Stimulated activated CD8-positive, alpha-beta memory T cell treated with anti-CD3 and anti-CD28 coated beads, Interleukin-7, amount 100 ng/mL, for 48 hours (primary cell): ENCODE results near the gene DNMT3B.
"Not testable (repeated sequence)": the region's sequence is repeated elsewhere in the genome, so short reads cannot be mapped to it uniquely, and the experiment has no call there.

Source experiments
- DNase-seq, 2 donors: peaks; one replicate each; pipeline ENCODE4 v3.0.0-alpha.2; 2020; ENCODE audit warnings: low read depth in 1 of 2; ENCODE audit errors: extremely low read depth in 1 of 2

The DNMT3B gene

GRCh38 chr20:32762754-32763201, 593 bp downstream of the DNMT3B start:
- no peak for DNase-seq

- DNase-seq = no peak
These were observed 1.2 kb downstream of the DNMT3B start for GRCh38 chr20:32763202-32764004.

- no peak for DNase-seq
These were observed 2.1 kb downstream of the DNMT3B start for GRCh38 chr20:32764005-32764960.

- not testable (repeated sequence) for DNase-seq
These were observed 3.2 kb downstream of the DNMT3B start for GRCh38 chr20:32765230-32765875.

GRCh38 chr20:32767418-32768198, 5.4 kb downstream of the DNMT3B start:
- no peak for DNase-seq

- DNase-seq = no peak
These were observed 9.9 kb downstream of the DNMT3B start for GRCh38 chr20:32772046-32772445.

- DNase-seq = no peak
These were observed 11.0 kb downstream of the DNMT3B start for GRCh38 chr20:32773223-32773622.

- no peak for DNase-seq
These were observed 11.7 kb downstream of the DNMT3B start for GRCh38 chr20:32773855-32774254.

GRCh38 chr20:32775336-32775991, 13.3 kb downstream of the DNMT3B start:
- no peak for DNase-seq

- DNase-seq = no peak
These were observed 15.2 kb downstream of the DNMT3B start for GRCh38 chr20:32777177-32777956.

GRCh38 chr20:32779500-32780211, 17.5 kb downstream of the DNMT3B start:
- DNase-seq = no peak

GRCh38 chr20:32780278-32780677, 18.1 kb downstream of the DNMT3B start:
- no peak for DNase-seq

- DNase-seq = no peak
These were observed 18.8 kb downstream of the DNMT3B start for GRCh38 chr20:32780749-32781655.

GRCh38 chr20:32784369-32785080, 22.3 kb downstream of the DNMT3B start:
- no peak for DNase-seq

- DNase-seq = no peak
These were observed 24.0 kb downstream of the DNMT3B start for GRCh38 chr20:32786059-32786760.

GRCh38 chr20:32787168-32787567, 25.0 kb downstream of the DNMT3B start:
- no peak for DNase-seq
